ENCODE data around the gene LIPJ.
A peak's percentile ranks its signal among the peaks of the same experiment; 100 is the strongest.

LIPJ gene

GRCh38 chr10:88598055-88598454 is 11.5 kb downstream of the LIPJ start:
- no peak for DNase-seq (ENCODE audit: low read depth)

GRCh38 chr10:88608052-88608732 is 21.6 kb downstream of the LIPJ start:
- no peak for DNase-seq (ENCODE audit: low read depth)

- no peak for DNase-seq (ENCODE audit: low read depth)
Observed at GRCh38 chr10:88608780-88609179, 22.2 kb downstream of the LIPJ start.

GRCh38 chr10:88616250-88616977 is 29.9 kb downstream of the LIPJ start:
- DNase-seq (ENCODE audit: low read depth) = no peak

- no peak for DNase-seq (ENCODE audit: low read depth)
Observed at GRCh38 chr10:88617772-88618300, 31.3 kb downstream of the LIPJ start.

GRCh38 chr10:88618496-88618895 is 31.9 kb downstream of the LIPJ start:
- no peak for DNase-seq (ENCODE audit: low read depth)

- no peak for DNase-seq (ENCODE audit: low read depth)
Observed at GRCh38 chr10:88620441-88620840, 33.9 kb downstream of the LIPJ start.

- DNase-seq (ENCODE audit: low read depth) = no peak
Observed at GRCh38 chr10:88623835-88624234, 37.3 kb downstream of the LIPJ start.

- DNase-seq (ENCODE audit: low read depth) = no peak
Observed at GRCh38 chr10:88624840-88625239, 38.3 kb downstream of the LIPJ start.

- DNase-seq (ENCODE audit: low read depth) = no peak
Observed at GRCh38 chr10:88640186-88640585, 53.6 kb downstream of the LIPJ start.

- no peak for DNase-seq (ENCODE audit: low read depth)
Observed at GRCh38 chr10:88642209-88642608, 55.6 kb downstream of the LIPJ start.

GRCh38 chr10:88642963-88643362 is 56.4 kb downstream of the LIPJ start:
- DNase-seq (ENCODE audit: low read depth) = no peak

GRCh38 chr10:88647061-88647615 is 60.6 kb downstream of the LIPJ start:
- DNase-seq (ENCODE audit: low read depth) = no peak

GRCh38 chr10:88651101-88651551 is 64.6 kb downstream of the LIPJ start:
- peak; percentile 67 for DNase-seq (ENCODE audit: low read depth)

GRCh38 chr10:88652616-88653015 is 66.1 kb downstream of the LIPJ start:
- DNase-seq (ENCODE audit: low read depth) = no peak

Measured in fibroblast of the conjunctiva (primary cell).